Upper lobe of left lung (tissue), 4 donors: ENCODE measurements around the gene HOXA7.

Experiments
- EP300 ChIP-seq, 4 donors: sonication (generic); formaldehyde crosslinking; IDR thresholded peaks; one replicate each; pipeline ENCODE4 v1.5.1; 2017; ENCODE audit warnings: antibody characterized with exemption in 4 of 4, control low read depth in 2 of 4
- POLR2A ChIP-seq, 4 donors: fragments of 450-650 bp; IDR thresholded peaks; one replicate each; pipeline ENCODE4 v1.5.1; 2016 to 2017; ENCODE audit warnings: antibody characterized with exemption in 4 of 4, mild to moderate bottlenecking in 2 of 4
- POLR2AphosphoS5 ChIP-seq, 2 donors: sonication (generic); formaldehyde crosslinking; IDR thresholded peaks; one replicate each; pipeline ENCODE4 v1.5.1; 2017; ENCODE audit warnings: antibody characterized with exemption in 2 of 2
- TF ChIP-seq, protein P1 (sequence below), 6 experiments: fragments of 450-650 bp in 4 of 6; fragments of 200-600 bp in 2 of 6; sonication (generic) in 2 of 6; IDR thresholded peaks; one replicate each; pipeline ENCODE4 v1.5.1; 2016 to 2019; ENCODE audit warnings: antibody characterized with exemption in 6 of 6

DNA sequence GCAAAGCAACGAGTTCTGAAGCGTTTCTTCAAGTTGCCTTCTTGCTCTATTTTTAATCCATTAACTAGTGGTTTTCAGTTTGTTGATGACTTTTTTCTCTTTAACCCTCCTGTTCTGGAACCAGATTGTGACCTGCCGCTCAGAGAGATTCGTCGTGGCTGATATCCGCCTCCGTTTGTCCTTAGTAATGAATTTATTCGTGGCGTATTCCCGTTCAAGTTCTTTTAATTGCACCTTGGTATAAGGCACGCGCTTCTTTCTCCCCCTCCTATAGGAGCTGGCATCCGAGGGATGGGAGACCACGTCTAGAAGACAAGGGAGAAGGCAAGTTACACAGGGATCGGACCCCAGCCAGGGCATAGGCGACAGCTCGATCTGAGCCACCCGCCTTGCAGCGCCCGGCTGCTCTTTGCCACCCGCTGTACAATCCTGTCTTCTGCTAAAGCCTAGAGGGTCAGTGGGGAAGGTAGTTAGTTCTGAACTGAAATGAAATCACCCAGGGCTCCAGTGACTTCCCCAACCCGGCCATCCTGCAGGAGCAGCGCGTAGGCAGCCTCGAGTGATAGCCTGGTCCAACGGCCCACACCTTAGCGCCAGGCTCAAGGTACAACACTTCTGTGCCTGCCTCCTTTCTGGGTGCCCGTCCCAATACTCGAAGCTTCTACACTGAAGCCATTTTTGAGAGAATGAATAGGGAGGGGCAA lies 41.8 kb upstream of the HOXA7 start:
- TF ChIP-seq, protein P1, sequence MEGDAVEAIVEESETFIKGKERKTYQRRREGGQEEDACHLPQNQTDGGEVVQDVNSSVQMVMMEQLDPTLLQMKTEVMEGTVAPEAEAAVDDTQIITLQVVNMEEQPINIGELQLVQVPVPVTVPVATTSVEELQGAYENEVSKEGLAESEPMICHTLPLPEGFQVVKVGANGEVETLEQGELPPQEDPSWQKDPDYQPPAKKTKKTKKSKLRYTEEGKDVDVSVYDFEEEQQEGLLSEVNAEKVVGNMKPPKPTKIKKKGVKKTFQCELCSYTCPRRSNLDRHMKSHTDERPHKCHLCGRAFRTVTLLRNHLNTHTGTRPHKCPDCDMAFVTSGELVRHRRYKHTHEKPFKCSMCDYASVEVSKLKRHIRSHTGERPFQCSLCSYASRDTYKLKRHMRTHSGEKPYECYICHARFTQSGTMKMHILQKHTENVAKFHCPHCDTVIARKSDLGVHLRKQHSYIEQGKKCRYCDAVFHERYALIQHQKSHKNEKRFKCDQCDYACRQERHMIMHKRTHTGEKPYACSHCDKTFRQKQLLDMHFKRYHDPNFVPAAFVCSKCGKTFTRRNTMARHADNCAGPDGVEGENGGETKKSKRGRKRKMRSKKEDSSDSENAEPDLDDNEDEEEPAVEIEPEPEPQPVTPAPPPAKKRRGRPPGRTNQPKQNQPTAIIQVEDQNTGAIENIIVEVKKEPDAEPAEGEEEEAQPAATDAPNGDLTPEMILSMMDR (IDR thresholded peaks at IDR 0.05): no peak
- TF ChIP-seq POLR2AphosphoS5 (IDR thresholded peaks at IDR 0.05) (no peak), EP300 (IDR thresholded peaks at IDR 0.05) (no peak), POLR2A (IDR thresholded peaks at IDR 0.05) (no peak)
